Endodermal cell (in vitro differentiated cells): Measurements from ENCODE around the gene PRKACG. TPM values are rescaled to one million over a fixed set of nuclear protein-coding genes. Genes with fewer than 3 reads are reported as not detected.
A peak's percentile ranks its signal among the peaks of the same experiment; 100 is the strongest.

Experiments used
- DNase-seq: peaks from one replicate; pipeline ENCODE4 v3.0.0-alpha.2; 2017
- H3K27ac ChIP-seq: 2 replicates; pipeline ENCODE4 v1.5.1; 2013; ENCODE audit warnings: mild to moderate bottlenecking, low read depth, low read length, moderate library complexity
- H3K27me3 ChIP-seq: 2 replicates; pipeline ENCODE4 v1.6.1; 2013; ENCODE audit warnings: mild to moderate bottlenecking, low read length, moderate library complexity; ENCODE audit not compliant: insufficient read depth, control insufficient read depth, poor library complexity, severe bottlenecking
- H3K36me3 ChIP-seq: 2 replicates; pipeline ENCODE4 v1.7.0; 2013; ENCODE audit warnings: mild to moderate bottlenecking, low read length, moderate library complexity; ENCODE audit not compliant: control insufficient read depth, insufficient read depth
- H3K4me1 ChIP-seq: one replicate; pipeline ENCODE4 v1.7.0; 2013; ENCODE audit warnings: low read length; ENCODE audit not compliant: control insufficient read depth, insufficient read depth
- H3K4me3 ChIP-seq: 2 replicates; pipeline ENCODE4 v1.5.1; 2013; ENCODE audit warnings: mild to moderate bottlenecking, low read length, moderate library complexity
- H3K9ac ChIP-seq: 2 replicates; pipeline ENCODE4 v1.6.1; 2013; ENCODE audit warnings: mild to moderate bottlenecking, low read length, moderate library complexity; ENCODE audit not compliant: poor library complexity, severe bottlenecking; ENCODE audit errors: extremely low read depth
- H3K9me3 ChIP-seq: 2 replicates; pipeline ENCODE4 v1.6.1; 2013; ENCODE audit warnings: mild to moderate bottlenecking, low read length, moderate library complexity; ENCODE audit not compliant: control insufficient read depth
- H3K27ac Mint-ChIP-seq: 2 replicates; pipeline ENCODE4 v1.8.0; 2020; ENCODE audit warnings: mixed read lengths
- H3K27me3 Mint-ChIP-seq: 2 replicates; pipeline ENCODE4 v1.8.0; 2021; ENCODE audit warnings: mild to moderate bottlenecking, mixed read lengths; ENCODE audit not compliant: insufficient read depth
- H3K36me3 Mint-ChIP-seq: 2 replicates; pipeline ENCODE4 v1.8.0; 2020; ENCODE audit warnings: low read depth, mixed read lengths
- H3K4me1 Mint-ChIP-seq: 2 replicates; pipeline ENCODE4 v1.8.0; 2020; ENCODE audit warnings: mixed read lengths
- H3K4me3 Mint-ChIP-seq: 2 replicates; pipeline ENCODE4 v1.8.0; 2020; ENCODE audit warnings: mild to moderate bottlenecking, moderate library complexity, mixed read lengths
- H3K9me3 Mint-ChIP-seq: 2 replicates; pipeline ENCODE4 v1.8.0; 2020; ENCODE audit warnings: mild to moderate bottlenecking, mixed read lengths
- CTCF ChIP-seq: fragments of 200-600 bp; sonication (generic); conservative IDR thresholded peaks from 2 replicates; pipeline ENCODE4 v1.5.0; 2021; ENCODE audit warnings: antibody characterized with exemption, mild to moderate bottlenecking
- WGBS, 2 experiments: methylation state at CpG; one replicate each; pipeline versions ENCODE4 v1.1.5 to v1.1.7; 2013; ENCODE audit warnings: missing lambda C conversion rate in 2 of 2, mixed read lengths in 1 of 2; ENCODE audit not compliant: insufficient coverage in 1 of 2, insufficient read length in 1 of 2; 5-methylcytosine and 5-hydroxymethylcytosine counted together
- total RNA-seq, 2 donors: library from RNA; stranded (reverse); fragmentation: NEBNext Ultra II Directional in 1 of 2; extraction: Animal tissue kit (Norgen Biotek cat#: 25700) in 1 of 2; gene quantifications; 2 replicates in 1 of 2; 3 replicates in 1 of 2; pipeline ENCODE4 v1.2.1, GENCODE V29; 2021

PRKACG gene
- total RNA-seq, 2 donors from 2014 or later = not detected

- WGBS, 2 experiments = 86 to 91% methylated on average over 1 to 2 of the region's 2 CpGs
- Histone ChIP-seq H3K27me3 (no peaks in the 10 kb centered on the region), H3K4me3 (no peak overlapping the region), H3K27ac (no peak overlapping the region), H3K9me3 (peaks cover 11% of the 10 kb centered on the region), H3K9ac (no peak overlapping the region), H3K36me3 (no peaks in the 10 kb centered on the region), H3K4me1 (no peaks in the 10 kb centered on the region)
- H3K27ac Mint-ChIP-seq = no peak overlapping the region
- H3K4me1 Mint-ChIP-seq = peaks cover under 1% of the 10 kb centered on the region
- TF ChIP-seq CTCF = no peak
- no peak for DNase-seq
- H3K36me3 Mint-ChIP-seq = peaks cover 6% of the 10 kb centered on the region
- H3K27me3 Mint-ChIP-seq = no peaks in the 10 kb centered on the region
- H3K4me3 Mint-ChIP-seq = no peak overlapping the region
- H3K9me3 Mint-ChIP-seq = peaks cover 12% of the 10 kb centered on the region
Measured at GRCh38 chr9:69028754-69029153, 14.8 kb upstream of the PRKACG start.

DNA sequence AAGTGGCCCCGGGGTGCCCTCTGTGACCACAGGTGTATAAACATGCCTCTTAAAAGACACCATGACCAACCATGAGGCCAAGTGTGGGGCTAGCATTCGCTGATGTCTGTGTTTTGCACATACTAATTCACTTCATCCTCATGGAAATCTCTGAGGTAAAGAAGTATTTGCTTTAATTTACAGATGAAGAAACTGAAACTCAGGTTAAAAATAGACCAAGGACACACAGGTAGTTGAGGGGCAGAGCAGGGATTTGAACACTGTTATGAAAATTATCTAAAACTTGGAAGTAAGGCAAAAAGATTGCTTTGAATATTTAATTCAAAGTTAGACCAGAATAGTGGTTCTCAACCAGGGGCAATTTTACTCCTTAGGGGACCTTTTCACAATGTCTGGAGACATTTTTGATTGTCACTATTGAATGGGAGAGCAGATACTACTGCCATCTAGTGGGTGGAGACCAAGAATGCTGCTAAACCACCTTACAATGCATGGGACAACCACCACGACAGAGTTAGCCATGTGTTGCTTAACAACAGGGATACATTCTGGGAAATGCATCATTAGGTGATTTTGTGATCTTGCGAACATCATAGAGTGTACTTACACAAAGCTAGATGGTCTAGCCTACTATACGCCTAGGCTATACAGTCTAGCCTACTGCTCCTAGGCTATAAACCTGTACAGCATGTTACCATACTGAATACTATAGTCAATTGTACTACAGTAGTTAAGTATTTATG is 13.6 kb upstream of the PRKACG start:
- peak; percentile 87 for TF ChIP-seq CTCF
- 47 to 55% methylated on average over 3 to 5 of the region's 5 CpGs for WGBS, 2 experiments
- Histone ChIP-seq H3K27me3 (no peaks in the 10 kb centered on the region), H3K36me3 (no peaks in the 10 kb centered on the region), H3K4me1 (no peaks in the 10 kb centered on the region), H3K27ac (no peak overlapping the region), H3K9me3 (peaks cover 11% of the 10 kb centered on the region), H3K4me3 (no peak overlapping the region), H3K9ac (no peak overlapping the region)
- Mint-ChIP-seq H3K27me3 (no peaks in the 10 kb centered on the region), H3K27ac (no peak overlapping the region), H3K9me3 (peaks cover 12% of the 10 kb centered on the region), H3K36me3 (peaks cover 6% of the 10 kb centered on the region), H3K4me3 (no peak overlapping the region), H3K4me1 (peaks cover 4% of the 10 kb centered on the region)
- peak; percentile 67 for DNase-seq

DNA sequence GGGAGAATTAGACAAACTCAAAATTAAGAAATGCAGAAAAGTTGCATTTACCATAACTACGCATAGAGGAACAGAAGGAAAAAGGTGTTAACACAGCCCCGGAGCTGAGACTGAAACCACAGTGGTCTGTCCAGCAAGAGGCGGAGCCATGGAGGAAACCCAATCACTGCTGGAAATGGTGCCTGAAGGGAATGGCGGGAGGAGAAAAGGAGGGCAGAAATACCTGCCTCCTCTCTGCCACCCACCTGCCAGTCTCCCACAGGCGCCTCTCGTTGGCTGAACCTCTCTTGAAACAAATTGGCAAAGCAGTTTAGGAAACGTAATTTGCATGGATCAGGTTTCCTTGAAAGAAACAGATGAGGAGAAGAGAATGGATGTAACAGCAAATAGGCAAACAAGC is 9.7 kb upstream of the PRKACG start:
- WGBS, 2 experiments = 81 to 86% methylated on average over 3 to 7 of the region's 7 CpGs

More for the DNA sequence above, 9.7 kb upstream of the PRKACG start:
- no peaks in the 10 kb centered on the region for H3K9me3 Mint-ChIP-seq
- Histone ChIP-seq H3K36me3 (no peaks in the 10 kb centered on the region), H3K9me3 (no peaks in the 10 kb centered on the region), H3K9ac (no peak overlapping the region), H3K4me3 (no peak overlapping the region), H3K27me3 (no peaks in the 10 kb centered on the region), H3K4me1 (no peaks in the 10 kb centered on the region), H3K27ac (no peak overlapping the region)
- no peaks in the 10 kb centered on the region for H3K36me3 Mint-ChIP-seq
- DNase-seq = peak; percentile 75
- no peak overlapping the region for H3K4me3 Mint-ChIP-seq
- H3K27me3 Mint-ChIP-seq = no peaks in the 10 kb centered on the region
- H3K4me1 Mint-ChIP-seq = peaks cover 4% of the 10 kb centered on the region
- H3K27ac Mint-ChIP-seq = no peak overlapping the region
- no peak for TF ChIP-seq CTCF
